MG63 (cell line): ENCODE data around the gene ZNF343. TPM values are rescaled to one million over a fixed set of nuclear protein-coding genes. Genes with fewer than 3 reads are reported as not detected.
A peak's percentile ranks its signal among the peaks of the same experiment; 100 is the strongest.
"Not testable (repeated sequence)": the region's sequence is repeated elsewhere in the genome, so short reads cannot be mapped to it uniquely, and the experiment has no call there.

ENCODE experiments used
- DNase-seq: peaks from one replicate; pipeline ENCODE4 v3.0.0-alpha.2; 2020
- H3K27me3 ChIP-seq: fragments of 250-450 bp; sonication (Bioruptor Pico); 2 replicates; pipeline ENCODE4 v1.5.1; 2020; ENCODE audit warnings: mild to moderate bottlenecking, moderate library complexity
- H3K36me3 ChIP-seq: fragments of 250-450 bp; sonication (Bioruptor Pico); 2 replicates; pipeline ENCODE4 v1.5.1; 2020; ENCODE audit warnings: mild to moderate bottlenecking, moderate library complexity
- H3K4me3 ChIP-seq: fragments of 250-450 bp; sonication (Bioruptor Pico); 2 replicates; pipeline ENCODE4 v1.5.1; 2020; ENCODE audit warnings: mild to moderate bottlenecking, moderate library complexity
- H3K9me3 ChIP-seq: fragments of 250-450 bp; sonication (Bioruptor Pico); 2 replicates; pipeline ENCODE4 v1.5.1; 2020; ENCODE audit warnings: mild to moderate bottlenecking, moderate library complexity
- total RNA-seq: library from RNA; depleted of rRNA; stranded (reverse); fragments of >200 nt; shearing (Covaris generic); gene quantifications from 2 replicates; pipeline ENCODE4 v1.2.3, GENCODE V29; 2014; ENCODE audit warnings: low replicate concordance; rRNA removed

The ZNF343 gene
- 2.2 and 3.7 TPM in 2 replicates for total RNA-seq

DNA sequence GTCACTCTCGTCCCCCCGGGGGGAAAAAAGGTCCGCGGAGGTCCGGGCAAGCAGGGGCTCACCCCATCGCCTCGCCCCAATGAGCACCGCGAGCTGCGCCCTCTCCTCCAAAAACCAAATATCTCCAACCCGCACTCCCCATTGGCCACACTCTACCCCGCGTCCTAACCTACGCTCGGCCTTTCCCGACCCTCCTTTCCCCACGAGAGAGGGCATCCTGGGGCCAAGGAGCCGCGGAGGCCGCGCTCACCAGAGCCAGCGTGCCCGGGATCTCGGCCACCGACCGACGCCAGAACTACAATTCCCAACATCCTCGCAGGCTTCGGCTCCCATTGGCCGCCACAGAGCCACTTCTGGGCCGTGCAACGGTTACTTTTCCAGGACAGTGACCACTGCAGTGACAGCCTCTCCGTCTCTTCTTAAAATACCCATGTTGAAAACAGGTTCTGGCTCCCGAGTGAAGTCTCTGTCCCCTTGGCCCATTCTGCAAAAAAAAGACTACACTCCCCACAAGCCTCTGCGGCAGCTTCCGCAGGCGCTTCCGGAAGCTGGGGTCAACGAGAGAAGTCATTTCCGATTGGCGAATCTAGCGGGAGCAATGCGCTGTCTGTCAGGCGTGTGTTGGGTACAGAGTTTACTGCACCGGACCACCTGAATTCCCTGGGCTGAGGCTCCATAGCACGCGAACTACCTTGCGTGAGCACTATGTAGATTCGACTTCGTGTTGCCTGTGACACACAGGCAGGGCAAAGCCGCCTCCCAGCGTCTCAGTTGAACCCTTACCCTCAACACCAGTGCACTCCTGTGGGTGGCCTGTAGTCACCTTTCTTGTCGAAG is at the start of gene ZNF343:
Gene ZNF343 (minus strand): TSS at position 285 of the 837 bp plus-strand sequence. CDS start 15,020 bp downstream, outside the sequence.
- Histone ChIP-seq H3K27me3 (no peaks in the 10 kb centered on the region), H3K36me3 (no peaks in the 10 kb centered on the region), H3K9me3 (no peaks in the 10 kb centered on the region), H3K4me3 (peak within 1 kb of the TSS; percentile 76)
- DNase-seq: peak; percentile 70

DNA sequence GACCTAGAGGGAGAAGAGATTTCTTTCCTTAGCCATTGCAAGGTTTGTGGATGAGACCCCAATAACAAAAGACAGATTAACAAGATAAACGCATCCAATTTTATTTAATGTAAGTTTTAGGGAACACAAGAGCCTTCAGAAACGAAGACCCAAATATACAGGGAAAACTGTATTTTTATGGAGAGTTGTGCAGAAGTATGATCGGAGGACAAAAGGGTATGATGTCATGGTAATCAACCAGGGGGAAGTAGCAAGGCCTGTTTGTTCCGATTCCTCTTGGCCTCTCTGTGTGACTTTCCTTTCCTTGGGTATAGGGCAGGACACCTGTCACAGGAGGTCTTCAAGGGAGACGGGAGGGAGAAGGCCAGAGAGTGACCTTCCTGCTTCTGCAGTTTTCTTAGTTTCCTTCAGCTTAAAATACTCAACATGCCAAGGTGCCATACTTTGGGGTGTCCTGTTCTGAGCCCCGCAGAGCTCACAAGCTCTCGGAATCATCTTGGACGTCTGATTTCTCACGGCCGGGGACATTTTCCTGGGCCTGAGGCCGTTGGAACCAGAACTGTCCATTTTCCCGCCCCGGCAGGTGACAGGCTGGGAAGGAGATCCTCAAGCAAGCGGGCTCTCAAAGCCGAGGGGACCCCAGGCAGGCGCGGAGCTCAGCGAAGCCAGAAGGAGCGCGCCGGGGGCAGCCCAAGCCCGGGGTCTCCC is 49.3 kb upstream of the ZNF343 start:
- Histone ChIP-seq H3K9me3 (no peaks in the 10 kb centered on the region), H3K4me3 (no peak overlapping the region), H3K27me3 (peaks cover 8% of the 10 kb centered on the region), H3K36me3 (no peaks in the 10 kb centered on the region)
- DNase-seq: no peak

DNA sequence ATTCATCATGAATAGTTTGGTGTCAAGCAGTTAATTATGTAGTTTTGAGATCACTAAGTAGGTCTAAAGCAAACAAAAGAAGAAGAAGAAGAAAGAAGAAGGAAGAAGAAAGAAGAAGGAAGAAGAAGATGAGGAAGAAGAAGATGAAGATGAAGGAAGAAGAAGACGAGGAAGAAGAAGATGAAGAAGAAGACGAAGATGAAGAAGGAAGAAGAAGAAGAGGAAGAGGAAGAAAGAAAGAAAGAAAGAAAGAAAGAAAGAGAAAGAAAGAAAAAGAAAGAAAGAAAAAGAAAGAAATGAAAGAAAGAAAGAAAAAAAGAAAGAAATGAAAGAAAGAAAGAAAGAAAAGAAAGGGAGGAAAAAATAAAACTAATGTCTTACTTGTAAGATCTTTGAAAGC is 36.9 kb upstream of the ZNF343 start:
- H3K27me3 ChIP-seq: 0 out of 2 replicates have a peak, but pooled peaks cover 3% of the 10 kb centered on the region
- no peak overlapping the region for H3K4me3 ChIP-seq
- H3K9me3 ChIP-seq: no peaks in the 10 kb centered on the region
- no peaks in the 10 kb centered on the region for H3K36me3 ChIP-seq
- DNase-seq: no peak

DNA sequence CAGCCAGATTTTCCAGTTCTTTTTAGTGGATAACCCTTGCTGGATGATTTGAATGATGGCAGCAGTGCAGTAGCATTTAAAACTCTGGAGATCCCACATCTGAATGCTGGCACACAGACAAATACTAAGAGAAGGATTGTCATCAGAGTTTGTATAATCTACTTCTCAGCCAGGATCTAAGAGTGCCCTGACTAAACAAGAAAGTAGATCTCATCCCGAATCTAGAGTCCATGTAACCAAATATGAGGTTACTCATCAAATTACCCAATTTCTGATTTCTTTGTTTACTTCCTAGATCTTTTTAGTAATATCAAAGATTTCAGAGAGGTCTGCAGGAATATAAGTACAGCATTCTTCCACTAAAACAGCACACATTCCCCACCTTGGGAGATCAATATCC is 35.5 kb upstream of the ZNF343 start:
- H3K27me3 ChIP-seq: 0 out of 2 replicates have a peak, but pooled peaks cover 3% of the 10 kb centered on the region
- no peaks in the 10 kb centered on the region for H3K36me3 ChIP-seq
- no peaks in the 10 kb centered on the region for H3K9me3 ChIP-seq
- no peak for DNase-seq
- no peak overlapping the region for H3K4me3 ChIP-seq

DNA sequence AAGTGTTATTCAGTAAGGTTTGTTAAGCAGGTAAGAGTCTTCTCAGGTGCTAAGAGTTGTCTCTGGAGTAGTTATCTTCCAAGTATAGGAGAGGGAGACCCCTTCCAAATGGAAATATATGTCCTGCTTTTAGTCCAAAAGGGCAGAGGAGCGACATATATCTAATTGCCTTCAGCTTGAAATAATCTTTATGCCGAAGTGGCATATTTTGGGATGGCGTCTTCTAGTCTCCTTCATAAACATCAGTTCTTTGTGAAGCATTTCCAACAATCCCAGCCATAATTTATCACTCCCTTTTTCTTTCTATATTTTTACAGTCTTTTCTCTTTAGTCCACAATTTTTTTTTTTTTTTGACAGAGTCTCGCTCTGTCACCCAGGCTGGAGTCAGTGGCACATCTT is 33.6 kb upstream of the ZNF343 start:
- Histone ChIP-seq H3K9me3 (no peaks in the 10 kb centered on the region), H3K36me3 (no peaks in the 10 kb centered on the region), H3K4me3 (no peak overlapping the region), H3K27me3 (0 out of 2 replicates have a peak, but pooled peaks cover 3% of the 10 kb centered on the region)
- DNase-seq: no peak

DNA sequence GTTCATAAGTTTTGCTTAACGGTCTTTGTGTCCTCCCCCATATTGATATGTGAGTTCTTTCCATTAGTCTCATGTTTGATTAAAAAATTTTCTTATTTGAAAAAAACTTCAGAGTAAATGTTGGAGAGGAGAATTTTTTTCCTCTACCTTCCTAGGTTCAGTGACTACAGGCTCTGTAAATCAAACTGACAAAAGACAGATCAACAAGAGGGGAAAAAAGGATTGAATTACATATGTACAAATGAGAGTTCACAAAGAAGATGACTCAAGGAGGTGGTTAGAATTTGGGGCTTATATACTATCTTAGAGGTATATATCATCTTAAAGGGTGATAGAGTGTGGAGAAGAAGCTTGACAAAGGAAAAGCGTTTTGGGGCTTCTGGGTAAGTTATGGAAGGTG is 33.2 kb upstream of the ZNF343 start:
- Histone ChIP-seq H3K27me3 (no peaks in the 10 kb centered on the region), H3K36me3 (no peaks in the 10 kb centered on the region), H3K4me3 (no peak overlapping the region), H3K9me3 (no peaks in the 10 kb centered on the region)
- DNase-seq: no peak

DNA sequence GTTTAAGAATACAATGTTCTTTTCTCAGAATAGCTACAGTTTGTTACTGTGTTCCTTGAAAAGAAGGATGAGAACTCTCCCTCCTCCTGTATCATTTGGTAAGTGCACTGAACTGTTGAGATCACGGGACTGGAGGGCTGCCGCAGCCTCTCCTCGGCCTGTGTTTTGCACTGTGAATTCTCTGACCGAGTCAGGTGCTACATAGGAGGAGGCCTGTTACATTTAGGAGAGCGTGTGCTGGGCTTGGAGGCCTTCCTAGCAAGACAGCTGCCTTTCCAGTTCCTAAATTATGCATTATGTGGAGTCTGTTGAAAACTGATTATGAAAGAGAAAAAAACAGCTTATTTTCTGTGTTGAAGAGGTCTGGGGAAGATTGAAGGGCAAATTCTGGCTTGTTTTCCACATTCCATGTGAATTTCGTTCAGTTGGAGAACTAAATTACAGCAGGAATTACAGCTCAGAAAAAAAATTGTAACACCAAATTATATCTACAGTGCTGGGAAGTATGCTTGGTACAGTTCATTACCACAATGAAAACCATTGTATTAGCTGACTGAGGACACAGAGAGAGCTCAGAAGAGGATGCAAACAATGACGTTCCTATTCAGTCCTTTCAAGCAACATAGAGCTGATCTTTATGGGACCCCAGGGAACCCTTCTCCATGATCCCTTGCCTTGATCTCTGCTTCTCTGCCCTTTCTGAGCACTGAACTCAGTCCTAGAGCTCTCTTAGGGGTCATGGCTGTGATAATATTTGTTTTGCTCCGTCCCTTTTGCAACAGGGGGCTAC is 30.4 kb upstream of the ZNF343 start:
- DNase-seq: no peak
- Histone ChIP-seq H3K4me3 (no peak overlapping the region), H3K27me3 (no peaks in the 10 kb centered on the region), H3K36me3 (no peaks in the 10 kb centered on the region), H3K9me3 (no peaks in the 10 kb centered on the region)

DNA sequence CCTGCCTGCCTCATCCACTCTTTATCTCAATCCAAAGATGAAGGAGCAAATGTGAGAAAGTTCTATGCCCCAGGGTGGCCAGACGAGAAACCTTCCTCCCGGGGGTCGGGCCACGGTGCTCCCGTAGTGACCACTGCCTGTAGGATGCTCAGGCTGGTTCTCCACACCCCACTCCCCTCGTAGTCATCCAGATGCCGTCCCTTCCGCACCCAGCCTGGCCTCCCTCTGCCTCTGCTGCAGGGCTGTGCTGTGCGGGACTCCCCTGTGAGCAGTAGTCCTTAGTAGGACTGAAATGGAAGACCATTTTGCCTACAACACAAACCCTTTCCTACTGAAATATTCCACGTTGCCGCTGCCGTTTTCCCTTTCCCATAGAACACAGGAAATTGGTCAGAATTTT is 29.6 kb upstream of the ZNF343 start:
- Histone ChIP-seq H3K4me3 (no peak overlapping the region), H3K36me3 (no peaks in the 10 kb centered on the region), H3K27me3 (no peaks in the 10 kb centered on the region), H3K9me3 (no peaks in the 10 kb centered on the region)
- no peak for DNase-seq

DNA sequence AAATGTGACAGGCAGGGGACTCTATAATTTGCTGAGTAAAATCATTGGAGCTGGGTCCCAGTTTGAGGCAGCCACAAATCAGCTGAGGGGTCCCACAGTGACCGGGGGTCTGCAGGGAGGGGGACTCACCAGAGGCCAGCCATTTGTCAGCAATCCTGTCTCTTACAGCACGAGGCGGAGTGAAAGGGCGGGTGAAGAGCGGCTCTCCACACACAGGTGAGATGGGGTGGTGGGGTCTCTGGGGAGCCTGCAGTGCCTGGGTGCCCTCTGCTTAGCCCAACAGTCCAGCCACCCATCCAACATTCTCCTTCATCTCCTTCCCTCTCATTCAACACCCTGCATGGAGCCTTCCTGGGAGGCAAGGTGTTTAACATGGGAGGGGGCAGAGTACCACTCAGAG is 28.4 kb upstream of the ZNF343 start:
- H3K36me3 ChIP-seq: no peaks in the 10 kb centered on the region
- no peak overlapping the region for H3K4me3 ChIP-seq
- no peak for DNase-seq
- no peaks in the 10 kb centered on the region for H3K27me3 ChIP-seq
- no peaks in the 10 kb centered on the region for H3K9me3 ChIP-seq

DNA sequence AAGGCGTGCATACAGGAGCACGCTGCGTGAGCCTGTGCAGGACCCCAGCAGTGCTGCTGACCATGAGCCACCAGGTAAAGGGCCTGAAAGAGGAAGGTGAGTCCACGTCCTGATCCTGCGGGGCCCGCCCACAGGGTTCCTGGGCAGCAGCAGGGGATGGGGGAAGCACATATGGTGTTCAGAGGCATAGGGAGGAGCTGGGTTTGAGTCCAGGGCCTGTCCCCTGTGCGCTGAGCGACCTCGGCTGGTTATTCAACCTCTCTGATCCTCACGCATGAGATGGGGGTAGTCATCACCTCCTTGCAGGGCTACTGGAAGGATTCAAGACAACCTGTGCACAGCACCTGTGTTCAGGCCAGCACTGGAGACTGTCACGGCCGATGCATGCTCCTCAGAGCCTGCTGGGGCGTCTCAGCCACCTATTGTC is 27.9 kb upstream of the ZNF343 start, which contains the start of gene TMC2:
Gene TMC2 (plus strand): TSS at position 14 of the 427 bp plus-strand sequence. CDS start 49 bp downstream, at position 63.
- H3K27me3 ChIP-seq: no peaks in the 10 kb centered on the region
- no peaks in the 10 kb centered on the region for H3K9me3 ChIP-seq
- H3K36me3 ChIP-seq: no peaks in the 10 kb centered on the region
- H3K4me3 ChIP-seq: no peak within 1 kb of the TSS
- no peak for DNase-seq

DNA sequence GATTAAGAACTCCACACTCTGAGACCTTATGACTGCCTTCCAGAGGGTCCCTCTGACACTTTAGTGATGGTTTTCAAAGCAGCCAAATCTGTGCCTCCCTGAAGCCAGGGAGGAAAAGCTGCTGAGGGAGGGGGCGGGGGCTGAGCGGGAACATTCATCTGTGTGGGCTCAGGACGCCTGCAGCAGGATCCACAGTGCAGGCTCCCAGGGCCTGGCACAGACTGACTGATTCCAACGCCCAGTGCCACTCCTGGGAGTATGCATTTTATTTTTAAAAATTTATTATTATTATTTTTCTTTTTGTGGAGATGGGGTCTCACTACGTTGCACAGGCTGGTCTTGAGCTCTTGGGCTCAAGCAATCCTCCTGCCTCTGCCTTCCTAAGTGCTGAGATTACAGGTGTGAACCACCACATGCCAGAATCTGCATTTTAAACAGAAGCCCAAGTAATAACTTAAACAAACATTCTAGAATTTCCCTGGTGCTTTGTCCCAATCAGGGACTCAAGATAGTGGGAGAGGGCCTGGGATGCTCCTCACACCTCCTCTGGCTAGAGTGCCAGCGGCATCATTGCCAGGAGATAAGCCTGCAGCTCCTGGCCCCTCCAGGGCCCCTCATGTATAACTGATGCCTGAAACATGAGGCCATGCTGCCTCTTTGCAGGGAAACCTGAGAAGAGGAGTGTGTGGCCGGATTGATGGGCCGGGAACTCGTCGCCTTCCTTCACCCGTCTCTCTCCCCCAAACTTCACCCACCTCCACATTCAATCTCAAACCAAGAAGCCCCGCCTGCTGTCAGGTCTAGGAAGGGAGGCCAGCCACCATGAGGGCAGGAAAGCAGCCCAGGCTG is 27.2 kb upstream of the ZNF343 start:
- Histone ChIP-seq H3K36me3 (no peaks in the 10 kb centered on the region), H3K9me3 (no peaks in the 10 kb centered on the region), H3K27me3 (no peaks in the 10 kb centered on the region), H3K4me3 (no peak overlapping the region)
- DNase-seq: no peak

DNA sequence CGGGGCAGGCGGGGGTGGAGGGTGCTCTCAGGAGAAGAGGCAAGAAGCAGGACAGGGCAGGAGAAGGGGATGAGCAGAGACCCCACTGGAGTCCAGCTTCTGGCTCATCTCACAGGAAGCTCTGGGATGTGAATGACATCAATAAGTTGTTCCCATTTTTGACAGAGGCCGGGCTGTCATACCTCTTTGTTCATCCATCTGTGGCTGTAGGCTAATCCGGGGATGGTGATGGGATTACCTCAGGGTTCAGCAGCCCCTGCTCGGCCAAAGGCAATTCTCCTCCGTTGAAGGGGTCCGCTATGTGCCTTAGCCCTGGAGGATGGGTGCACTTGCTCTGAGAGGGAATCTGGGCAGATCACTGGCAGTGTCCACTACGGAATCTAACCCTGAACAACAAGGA is 24.4 kb upstream of the ZNF343 start:
- DNase-seq: no peak
- Histone ChIP-seq H3K4me3 (no peak overlapping the region), H3K27me3 (no peaks in the 10 kb centered on the region), H3K36me3 (no peaks in the 10 kb centered on the region), H3K9me3 (no peaks in the 10 kb centered on the region)

DNA sequence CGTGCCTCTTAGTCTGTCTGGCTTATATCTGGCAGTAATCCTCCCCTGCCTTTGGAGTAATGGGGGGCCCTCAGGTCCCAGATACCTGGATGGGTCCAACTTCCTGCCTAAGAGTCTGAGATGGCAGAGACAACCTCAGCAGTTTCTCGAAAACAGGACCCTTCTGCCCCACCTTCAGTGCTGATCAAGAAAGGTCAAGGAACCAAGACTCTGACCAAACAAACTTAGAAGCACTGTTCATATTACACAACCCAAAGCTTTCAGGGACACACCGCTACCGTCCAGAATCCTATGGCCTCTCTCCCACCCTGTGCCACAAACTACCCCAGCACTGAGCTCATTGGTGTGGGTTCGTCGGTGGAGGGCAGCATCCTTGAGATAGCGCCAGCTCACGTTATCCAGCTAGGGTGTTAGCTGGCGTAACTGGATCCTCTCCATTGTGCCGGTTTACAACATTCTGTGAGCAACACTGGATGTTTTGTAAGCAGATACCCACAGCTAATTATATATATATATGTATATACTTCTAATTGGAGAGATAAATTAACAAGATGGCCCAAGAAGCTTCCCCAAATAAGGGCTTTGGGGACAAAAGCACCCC is 20.1 kb upstream of the ZNF343 start:
- H3K9me3 ChIP-seq: no peaks in the 10 kb centered on the region
- DNase-seq: no peak
- no peak overlapping the region for H3K4me3 ChIP-seq
- no peaks in the 10 kb centered on the region for H3K27me3 ChIP-seq
- no peaks in the 10 kb centered on the region for H3K36me3 ChIP-seq

DNA sequence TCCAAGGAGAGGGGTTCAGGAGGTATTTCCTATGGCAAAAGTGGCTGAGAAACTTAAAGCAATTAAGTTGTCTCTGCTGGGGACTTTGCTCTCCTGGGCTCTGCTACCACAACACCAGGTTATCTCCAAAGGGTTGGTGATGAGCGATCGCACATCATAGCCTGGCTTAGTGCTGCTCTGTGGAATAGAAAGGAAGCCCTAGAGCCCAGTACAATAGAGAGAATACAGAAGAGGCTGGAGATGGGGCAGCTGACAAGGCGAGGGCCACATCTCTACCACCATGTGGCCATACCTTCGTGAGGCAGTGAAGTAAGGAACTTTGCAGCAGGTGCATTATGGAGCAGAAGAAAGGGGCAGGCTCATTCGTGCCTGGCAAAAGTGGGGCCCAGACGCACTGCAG is 19.0 kb upstream of the ZNF343 start:
- no peak overlapping the region for H3K4me3 ChIP-seq
- DNase-seq: no peak
- no peaks in the 10 kb centered on the region for H3K27me3 ChIP-seq
- H3K36me3 ChIP-seq: no peaks in the 10 kb centered on the region
- H3K9me3 ChIP-seq: no peaks in the 10 kb centered on the region

DNA sequence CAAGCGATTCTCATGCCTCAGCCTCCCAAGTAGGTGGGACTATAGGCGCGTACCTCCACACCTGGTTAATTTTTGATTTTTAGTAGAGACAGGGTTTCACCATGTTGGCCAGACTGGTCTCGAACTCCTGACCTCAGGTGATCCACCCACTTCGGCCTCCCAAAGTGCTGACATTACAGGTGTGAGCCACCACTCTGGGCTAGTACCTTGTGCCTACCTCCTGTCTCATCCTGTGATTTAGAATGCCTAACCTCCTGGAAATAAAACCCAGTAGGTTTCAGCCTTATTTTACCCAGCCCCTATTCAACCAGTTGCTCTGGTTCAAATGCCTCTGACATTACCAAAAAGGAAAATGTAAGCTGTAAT is 17.5 kb upstream of the ZNF343 start:
- H3K27me3 ChIP-seq, H3K9me3 ChIP-seq, H3K4me3 ChIP-seq, H3K36me3 ChIP-seq, DNase-seq: not testable (repeated sequence)
